Ovary (tissue), 3 donors: ENCODE data around the gene ALPK1.

Experiments used
- CTCF ChIP-seq, 3 donors: fragments of 450-650 bp in 2 of 3; fragments of 200-600 bp in 1 of 3; IDR thresholded peaks; one replicate each; pipeline versions ENCODE4 v1.5.1 to v1.8.0; 2016 to 2022; ENCODE audit warnings: antibody characterized with exemption in 3 of 3, mild to moderate bottlenecking in 1 of 3
- EP300 ChIP-seq: sonication (generic); formaldehyde crosslinking; IDR thresholded peaks from one replicate; pipeline ENCODE4 v1.6.1; 2017; ENCODE audit warnings: antibody characterized with exemption
- donor health status: DM: no; HTN: no; CAD: no.

GRCh38 chr4:112288455-112288854, 8.7 kb upstream of the ALPK1 start:
- no peak for TF ChIP-seq CTCF (IDR thresholded peaks at IDR 0.05)
- TF ChIP-seq EP300, result no peak
